Measurements from ENCODE around the gene STMN3. TPM values are rescaled to one million over a fixed set of nuclear protein-coding genes. Genes with fewer than 3 reads are reported as not detected.
"Not testable (repeated sequence)": the region's sequence is repeated elsewhere in the genome, so short reads cannot be mapped to it uniquely, and the experiment has no call there.

STMN3 gene
- polyA plus RNA-seq, 2 donors: 3.7 to 6.1 TPM

DNA sequence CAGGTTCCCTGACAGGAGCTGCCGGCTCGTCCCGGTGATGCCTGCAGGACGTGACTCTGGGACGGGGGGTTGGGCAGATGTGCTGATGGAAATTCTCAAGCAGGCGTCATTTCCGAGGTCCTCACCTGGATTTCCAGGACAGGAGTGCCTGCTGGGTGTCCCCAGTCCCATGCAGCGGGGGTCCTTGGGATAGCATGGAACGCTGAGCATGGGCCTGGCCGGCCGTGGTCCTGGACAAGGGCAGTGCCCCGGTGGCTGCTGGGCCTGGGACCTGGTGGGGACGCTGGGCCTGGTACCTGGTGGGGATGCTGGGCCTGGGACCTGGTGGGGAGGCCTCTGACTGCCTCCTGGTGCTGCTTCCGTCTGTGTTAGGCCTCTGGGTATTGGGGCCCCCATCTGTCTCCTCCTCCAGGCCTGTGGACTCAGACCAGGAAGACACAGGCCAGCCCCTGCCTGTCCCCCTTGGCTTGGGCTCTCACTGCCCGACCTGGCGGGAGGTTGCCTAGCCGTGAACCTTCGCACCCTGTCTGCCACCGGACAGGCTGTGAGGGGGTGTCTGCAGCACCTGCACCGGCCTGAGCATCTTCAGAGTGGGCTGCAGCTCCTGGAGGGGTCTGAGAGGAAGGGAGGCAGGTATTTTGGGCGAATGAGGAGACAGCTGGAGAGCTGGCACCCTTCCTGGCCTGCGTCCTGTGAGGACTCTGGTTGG lies 11.1 kb upstream of the STMN3 start:
- no peak overlapping the region for H3K4me3 ChIP-seq (ENCODE audit: low read depth in 1 of 2, low read length in 2 of 2)
- peaks cover 0 to 2% of the 10 kb centered on the region in 2 donors for H3K4me1 ChIP-seq (ENCODE audit: control insufficient read depth in 2 of 2, insufficient read depth in 2 of 2, low read length in 1 of 2)
- no peaks in the 10 kb centered on the region for H3K9me3 ChIP-seq (ENCODE audit: control insufficient read depth in 2 of 2, insufficient read depth in 1 of 2, low read depth in 1 of 2, low read length in 1 of 2)
- 89 to 90% methylated on average over 22 of the region's 22 CpGs for WGBS, 2 donors
- H3K27ac ChIP-seq (ENCODE audit: low read depth in 2 of 2, low read length in 1 of 2): no peak overlapping the region
- H3K36me3 ChIP-seq (ENCODE audit: control insufficient read depth in 2 of 2, insufficient read depth in 2 of 2, low read length in 1 of 2): peaks cover 9 to 55% of the 10 kb centered on the region in 2 donors
- no peaks in the 10 kb centered on the region for H3K27me3 ChIP-seq (ENCODE audit: control insufficient read depth in 1 of 2, insufficient read depth in 2 of 2, low read length in 2 of 2)

DNA sequence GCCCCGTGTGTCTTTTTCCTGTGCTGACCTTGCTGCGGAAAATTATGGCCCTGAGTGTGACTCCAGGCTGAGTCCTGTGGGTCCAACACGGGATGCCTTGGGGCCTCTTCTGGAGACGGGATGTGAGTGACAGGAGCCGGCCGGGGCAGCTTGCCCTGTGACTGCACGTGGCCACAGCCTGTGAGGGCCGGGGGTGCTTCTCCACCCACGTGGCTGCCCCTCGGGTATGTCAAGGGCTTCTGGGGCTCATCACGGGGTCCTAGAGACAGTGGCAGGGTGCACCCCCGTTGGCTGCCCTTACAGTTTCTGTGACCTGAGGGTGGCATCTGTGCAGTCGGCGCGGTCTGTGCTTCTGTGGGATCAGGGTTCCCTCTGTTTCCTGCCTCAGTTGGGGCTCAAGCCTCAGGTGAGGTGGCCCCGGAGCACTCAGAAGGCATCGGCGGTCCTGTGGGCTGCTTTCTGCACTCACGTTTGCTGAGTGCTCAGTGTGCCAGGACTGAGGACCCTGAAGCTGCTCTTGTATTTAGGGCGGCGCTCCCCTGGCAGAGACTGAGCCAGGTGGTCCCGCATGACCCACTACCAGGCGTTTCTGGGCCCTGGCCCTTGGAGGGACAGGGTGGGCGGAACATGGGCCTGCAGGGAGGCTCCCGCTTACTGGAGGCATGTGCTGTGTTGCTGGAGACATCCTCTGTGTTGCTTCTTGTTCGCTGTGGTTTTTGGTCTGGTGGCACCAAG lies 10.3 kb upstream of the STMN3 start:
- peaks cover 0 to 8% of the 10 kb centered on the region in 2 donors for H3K4me1 ChIP-seq (ENCODE audit: control insufficient read depth in 2 of 2, insufficient read depth in 2 of 2, low read length in 1 of 2)
- no peak overlapping the region for H3K27ac ChIP-seq (ENCODE audit: low read depth in 2 of 2, low read length in 1 of 2)

DNA sequence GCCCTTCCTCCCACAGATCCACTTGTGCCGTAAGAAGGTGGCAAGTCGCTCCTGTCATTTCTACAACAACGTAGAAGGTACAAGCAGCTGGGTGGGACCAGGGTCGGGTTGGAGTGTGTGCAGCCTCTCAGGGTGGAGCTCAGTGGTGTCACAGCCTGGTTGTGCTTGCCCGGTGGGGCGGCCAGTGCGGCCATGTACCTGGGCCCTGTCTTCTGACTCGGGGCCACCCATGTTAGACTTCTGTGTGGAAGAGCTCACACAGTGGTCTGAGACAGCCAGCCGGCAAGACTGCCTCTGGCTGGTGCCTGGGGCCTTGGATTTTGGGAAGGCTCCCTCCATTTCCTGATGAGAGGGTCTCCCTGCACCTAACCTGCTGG lies 9.6 kb upstream of the STMN3 start:
- whole genome bisulfite sequencing, 2 donors: 89 to 94% methylated on average over 9 of the region's 9 CpGs
- Histone ChIP-seq H3K4me1 (ENCODE audit: control insufficient read depth in 2 of 2, insufficient read depth in 2 of 2, low read length in 1 of 2) (peaks cover 0 to 10% of the 10 kb centered on the region in 2 donors), H3K4me3 (ENCODE audit: low read depth in 1 of 2, low read length in 2 of 2) (no peak overlapping the region), H3K9me3 (ENCODE audit: control insufficient read depth in 2 of 2, insufficient read depth in 1 of 2, low read depth in 1 of 2, low read length in 1 of 2) (no peaks in the 10 kb centered on the region), H3K36me3 (ENCODE audit: control insufficient read depth in 2 of 2, insufficient read depth in 2 of 2, low read length in 1 of 2) (peaks cover 3 to 44% of the 10 kb centered on the region in 2 donors), H3K27me3 (ENCODE audit: control insufficient read depth in 1 of 2, insufficient read depth in 2 of 2, low read length in 2 of 2) (no peaks in the 10 kb centered on the region), H3K27ac (ENCODE audit: low read depth in 2 of 2, low read length in 1 of 2) (no peak overlapping the region)

More for the DNA sequence above, 10.3 kb upstream of the STMN3 start:
- Histone ChIP-seq H3K4me3 (ENCODE audit: low read depth in 1 of 2, low read length in 2 of 2) (no peak overlapping the region), H3K9me3 (ENCODE audit: control insufficient read depth in 2 of 2, insufficient read depth in 1 of 2, low read depth in 1 of 2, low read length in 1 of 2) (no peaks in the 10 kb centered on the region), H3K36me3 (ENCODE audit: control insufficient read depth in 2 of 2, insufficient read depth in 2 of 2, low read length in 1 of 2) (peaks cover 6 to 51% of the 10 kb centered on the region in 2 donors), H3K27me3 (ENCODE audit: control insufficient read depth in 1 of 2, insufficient read depth in 2 of 2, low read length in 2 of 2) (no peaks in the 10 kb centered on the region)
- 93% methylated on average over 26 of the region's 26 CpGs for WGBS, 2 donors

DNA sequence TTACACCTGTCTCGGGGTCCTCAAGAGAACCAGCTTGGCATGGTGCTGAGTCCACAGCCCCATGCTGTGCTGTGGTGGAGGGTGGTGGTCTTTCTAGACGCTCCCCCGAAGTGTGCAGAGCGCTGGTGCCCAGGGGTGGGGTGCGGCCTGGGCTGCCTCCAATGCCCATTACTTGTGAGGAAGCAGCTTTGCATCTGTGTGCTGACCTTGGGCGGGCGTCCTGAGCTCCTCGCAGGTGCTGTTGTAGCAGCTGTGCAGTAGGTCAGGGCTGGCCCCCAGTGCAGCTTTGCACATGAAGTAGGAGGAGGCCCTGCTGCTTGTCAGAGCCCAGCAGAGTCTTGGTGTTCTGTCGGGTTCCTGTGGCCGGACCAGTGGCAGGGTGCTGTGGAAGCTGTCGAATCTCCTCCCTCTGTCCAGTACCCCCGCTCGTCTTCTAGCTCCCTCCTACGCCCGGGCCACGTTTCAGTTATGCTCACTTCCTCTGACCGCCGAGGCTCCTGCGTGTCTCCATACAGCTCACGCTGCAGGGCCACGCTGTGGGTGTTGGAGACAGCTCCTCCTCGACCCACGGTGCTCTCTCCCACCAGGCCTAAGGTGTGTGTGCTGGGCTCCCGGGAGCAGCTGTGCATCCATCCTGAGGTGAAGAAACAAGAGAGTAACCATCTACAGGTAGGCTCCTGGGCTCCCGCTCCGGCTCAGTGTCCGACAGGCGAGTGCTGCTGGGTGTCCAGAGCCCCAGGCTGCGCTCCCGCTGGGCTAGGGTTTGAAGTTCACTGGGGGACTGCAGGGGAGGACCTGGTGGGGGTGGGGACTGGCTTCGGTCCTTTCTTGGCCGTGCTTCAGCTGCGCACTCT lies 9.0 kb upstream of the STMN3 start:
- H3K27me3 ChIP-seq (ENCODE audit: control insufficient read depth in 1 of 2, insufficient read depth in 2 of 2, low read length in 2 of 2): no peaks in the 10 kb centered on the region
- no peaks in the 10 kb centered on the region for H3K9me3 ChIP-seq (ENCODE audit: control insufficient read depth in 2 of 2, insufficient read depth in 1 of 2, low read depth in 1 of 2, low read length in 1 of 2)
- no peak overlapping the region for H3K4me3 ChIP-seq (ENCODE audit: low read depth in 1 of 2, low read length in 2 of 2)
- H3K4me1 ChIP-seq (ENCODE audit: control insufficient read depth in 2 of 2, insufficient read depth in 2 of 2, low read length in 1 of 2): peaks cover 0 to 16% of the 10 kb centered on the region in 2 donors
- H3K36me3 ChIP-seq (ENCODE audit: control insufficient read depth in 2 of 2, insufficient read depth in 2 of 2, low read length in 1 of 2): peaks cover 3 to 38% of the 10 kb centered on the region in 2 donors
- WGBS, 2 donors: 95% methylated on average over 33 of the region's 33 CpGs
- no peak overlapping the region for H3K27ac ChIP-seq (ENCODE audit: low read depth in 2 of 2, low read length in 1 of 2)

DNA sequence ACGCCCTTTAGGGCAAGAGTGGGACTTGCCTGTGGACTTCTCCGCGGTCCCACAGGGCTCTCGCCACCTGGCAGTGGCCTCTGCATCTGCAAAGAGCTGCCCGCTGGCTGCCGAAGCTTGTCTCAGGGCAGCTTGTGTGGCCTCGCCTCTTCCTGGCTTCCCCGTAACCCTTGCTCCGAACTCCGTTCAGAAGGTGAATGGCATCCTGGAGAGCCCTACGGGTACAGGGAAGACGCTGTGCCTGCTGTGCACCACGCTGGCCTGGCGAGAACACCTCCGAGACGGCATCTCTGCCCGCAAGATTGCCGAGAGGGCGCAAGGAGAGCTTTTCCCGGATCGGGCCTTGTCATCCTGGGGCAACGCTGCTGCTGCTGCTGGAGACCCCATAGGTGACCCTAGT lies 7.9 kb upstream of the STMN3 start:
- Histone ChIP-seq H3K36me3 (ENCODE audit: control insufficient read depth in 2 of 2, insufficient read depth in 2 of 2, low read length in 1 of 2) (peaks cover 3 to 34% of the 10 kb centered on the region in 2 donors), H3K27ac (ENCODE audit: low read depth in 2 of 2, low read length in 1 of 2) (no peak overlapping the region), H3K27me3 (ENCODE audit: control insufficient read depth in 1 of 2, insufficient read depth in 2 of 2, low read length in 2 of 2) (no peaks in the 10 kb centered on the region), H3K9me3 (ENCODE audit: control insufficient read depth in 2 of 2, insufficient read depth in 1 of 2, low read depth in 1 of 2, low read length in 1 of 2) (no peaks in the 10 kb centered on the region), H3K4me1 (ENCODE audit: control insufficient read depth in 2 of 2, insufficient read depth in 2 of 2, low read length in 1 of 2) (peaks cover 0 to 18% of the 10 kb centered on the region in 2 donors), H3K4me3 (ENCODE audit: low read depth in 1 of 2, low read length in 2 of 2) (no peak overlapping the region)
- WGBS, 2 donors: 95 to 96% methylated on average over 22 of the region's 22 CpGs

DNA sequence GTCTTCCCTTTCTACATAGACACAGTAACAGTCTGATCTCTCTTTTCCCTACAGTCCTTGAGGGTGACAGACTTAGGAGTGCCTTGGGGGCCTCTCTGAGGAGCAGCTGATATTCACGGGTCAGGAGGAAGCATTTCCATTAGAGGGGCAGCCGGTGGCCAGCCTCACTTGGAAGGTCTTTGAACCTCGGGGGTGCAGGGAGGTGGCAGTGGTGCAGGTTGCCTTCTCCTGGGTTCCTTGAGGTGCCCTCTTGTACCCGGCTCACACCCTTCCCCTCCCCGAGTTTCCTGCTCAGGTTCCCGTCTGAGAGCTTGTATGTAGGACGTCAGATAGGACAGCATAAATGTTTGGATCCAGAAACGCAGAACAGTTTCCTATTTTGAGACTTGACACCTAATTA lies 7.4 kb upstream of the STMN3 start:
- H3K27ac ChIP-seq (ENCODE audit: low read depth in 2 of 2, low read length in 1 of 2): no peak overlapping the region
- no peak overlapping the region for H3K4me3 ChIP-seq (ENCODE audit: low read depth in 1 of 2, low read length in 2 of 2)
- H3K27me3 ChIP-seq (ENCODE audit: control insufficient read depth in 1 of 2, insufficient read depth in 2 of 2, low read length in 2 of 2): no peaks in the 10 kb centered on the region
- peaks cover 3 to 33% of the 10 kb centered on the region in 2 donors for H3K36me3 ChIP-seq (ENCODE audit: control insufficient read depth in 2 of 2, insufficient read depth in 2 of 2, low read length in 1 of 2)
- WGBS, 2 donors: 84 to 89% methylated on average over 8 of the region's 8 CpGs
- no peaks in the 10 kb centered on the region for H3K9me3 ChIP-seq (ENCODE audit: control insufficient read depth in 2 of 2, insufficient read depth in 1 of 2, low read depth in 1 of 2, low read length in 1 of 2)
- peaks cover 0 to 18% of the 10 kb centered on the region in 2 donors for H3K4me1 ChIP-seq (ENCODE audit: control insufficient read depth in 2 of 2, insufficient read depth in 2 of 2, low read length in 1 of 2)

DNA sequence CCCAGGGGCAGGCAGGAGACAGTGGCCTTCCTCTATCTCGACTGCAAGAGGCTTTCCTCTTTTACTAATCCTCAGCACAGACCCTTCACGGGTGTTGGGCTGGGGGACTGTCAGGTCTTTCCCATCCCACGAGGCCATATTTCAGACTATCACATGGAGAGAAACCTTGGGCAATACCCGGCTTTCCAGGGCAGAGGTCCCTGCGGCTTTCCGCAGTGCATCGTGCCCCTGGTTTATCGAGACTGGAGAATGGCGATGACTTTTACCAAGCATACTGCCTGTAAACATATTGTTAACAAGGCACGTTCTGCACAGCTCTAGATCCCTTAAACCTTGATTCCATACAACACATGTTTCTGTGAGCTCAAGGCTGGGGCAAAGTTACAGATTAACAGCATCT lies 7.0 kb upstream of the STMN3 start:
- 85 to 89% methylated on average over 10 of the region's 10 CpGs for WGBS, 2 donors
- Histone ChIP-seq H3K4me1 (ENCODE audit: control insufficient read depth in 2 of 2, insufficient read depth in 2 of 2, low read length in 1 of 2) (peaks cover 0 to 18% of the 10 kb centered on the region in 2 donors), H3K36me3 (ENCODE audit: control insufficient read depth in 2 of 2, insufficient read depth in 2 of 2, low read length in 1 of 2) (peaks cover 3 to 31% of the 10 kb centered on the region in 2 donors)
- not testable (repeated sequence) for H3K27ac ChIP-seq (ENCODE audit: low read depth in 2 of 2, low read length in 1 of 2); H3K4me3 ChIP-seq (ENCODE audit: low read depth in 1 of 2, low read length in 2 of 2); H3K27me3 ChIP-seq (ENCODE audit: control insufficient read depth in 1 of 2, insufficient read depth in 2 of 2, low read length in 2 of 2); H3K9me3 ChIP-seq (ENCODE audit: control insufficient read depth in 2 of 2, insufficient read depth in 1 of 2, low read depth in 1 of 2, low read length in 1 of 2)

DNA sequence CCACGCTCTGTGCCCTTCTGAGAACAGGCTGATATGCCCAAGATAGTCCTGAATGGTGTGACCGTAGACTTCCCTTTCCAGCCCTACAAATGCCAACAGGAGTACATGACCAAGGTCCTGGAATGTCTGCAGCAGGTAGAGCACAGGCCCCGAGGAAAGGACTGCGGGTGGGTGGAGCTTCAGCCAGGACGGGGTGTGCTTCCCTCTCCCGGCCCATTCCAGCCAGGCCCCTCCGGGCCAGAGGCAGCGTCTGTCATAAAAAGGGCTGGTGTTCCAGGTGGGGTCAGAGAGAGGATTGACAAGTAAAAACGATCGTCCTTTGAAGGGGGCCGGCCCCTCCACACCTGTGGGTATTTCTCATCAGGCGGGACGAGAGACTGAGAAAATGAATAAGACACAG lies 6.1 kb upstream of the STMN3 start:
- 60 to 64% methylated on average over 13 of the region's 13 CpGs for WGBS, 2 donors
- Histone ChIP-seq H3K36me3 (ENCODE audit: control insufficient read depth in 2 of 2, insufficient read depth in 2 of 2, low read length in 1 of 2) (peaks cover 3 to 26% of the 10 kb centered on the region in 2 donors), H3K27ac (ENCODE audit: low read depth in 2 of 2, low read length in 1 of 2) (peak overlapping the region in 1 of 2 donors; percentile 86), H3K4me1 (ENCODE audit: control insufficient read depth in 2 of 2, insufficient read depth in 2 of 2, low read length in 1 of 2) (peaks cover 0 to 18% of the 10 kb centered on the region in 2 donors), H3K4me3 (ENCODE audit: low read depth in 1 of 2, low read length in 2 of 2) (peak overlapping the region; percentile 83 to 88), H3K9me3 (ENCODE audit: control insufficient read depth in 2 of 2, insufficient read depth in 1 of 2, low read depth in 1 of 2, low read length in 1 of 2) (no peaks in the 10 kb centered on the region), H3K27me3 (ENCODE audit: control insufficient read depth in 1 of 2, insufficient read depth in 2 of 2, low read length in 2 of 2) (no peaks in the 10 kb centered on the region)

DNA sequence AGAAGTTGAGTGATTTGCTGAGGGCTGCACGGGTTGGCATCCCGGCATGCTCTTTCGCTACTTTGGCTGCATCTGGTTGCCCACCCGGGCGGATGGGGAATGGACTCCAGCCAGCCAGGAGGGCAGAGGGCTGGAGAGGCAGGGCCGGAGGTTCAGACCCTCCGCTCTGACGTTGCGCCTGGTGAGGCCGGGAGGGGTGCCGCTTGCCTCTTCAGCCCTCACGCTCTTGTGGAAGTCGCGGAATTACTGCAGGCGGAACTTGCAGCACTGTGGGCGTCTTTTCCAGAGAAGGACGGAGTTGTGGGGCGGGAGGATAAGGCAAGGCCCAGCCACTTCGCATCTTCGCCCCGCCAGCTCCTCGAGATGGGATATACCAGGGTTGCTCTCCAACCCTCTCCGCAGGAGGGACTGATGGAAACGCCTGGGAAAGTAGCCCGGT lies 5.5 kb upstream of the STMN3 start:
- WGBS, 2 donors: 1 to 2% methylated on average over 25 of the region's 25 CpGs
- H3K4me1 ChIP-seq (ENCODE audit: control insufficient read depth in 2 of 2, insufficient read depth in 2 of 2, low read length in 1 of 2): peaks cover under 1 to 18% of the 10 kb centered on the region in 2 donors
- H3K9me3 ChIP-seq (ENCODE audit: control insufficient read depth in 2 of 2, insufficient read depth in 1 of 2, low read depth in 1 of 2, low read length in 1 of 2): no peaks in the 10 kb centered on the region
- peak overlapping the region; percentile 83 to 88 for H3K4me3 ChIP-seq (ENCODE audit: low read depth in 1 of 2, low read length in 2 of 2)
- H3K27me3 ChIP-seq (ENCODE audit: control insufficient read depth in 1 of 2, insufficient read depth in 2 of 2, low read length in 2 of 2): no peaks in the 10 kb centered on the region
- H3K27ac ChIP-seq (ENCODE audit: low read depth in 2 of 2, low read length in 1 of 2): peak overlapping the region; percentile 83 to 86
- H3K36me3 ChIP-seq (ENCODE audit: control insufficient read depth in 2 of 2, insufficient read depth in 2 of 2, low read length in 1 of 2): peaks cover 3 to 23% of the 10 kb centered on the region in 2 donors
